ENCODE data around the gene GJB1.
"Not testable (repeated sequence)": the region's sequence is repeated elsewhere in the genome, so short reads cannot be mapped to it uniquely, and the experiment has no call there.

Gene GJB1

GRCh38 chrX:71178908-71179307, 44.1 kb upstream of the GJB1 start (continued):
- TF ChIP-seq PATZ1 (tag by site-specific recombination; IDR thresholded peaks at IDR 0.05), result 0 out of 2 replicates have a peak, but pooled peaks have one; percentile 15
- no peak for TF ChIP-seq ZNF521 (tag by site-specific recombination; IDR thresholded peaks at IDR 0.05)
- TF ChIP-seq ZNF513 (tag by site-specific recombination; IDR thresholded peaks at IDR 0.05), result no peak
- TF ChIP-seq ZNF776 (tag by site-specific recombination; IDR thresholded peaks at IDR 0.05; ENCODE audit: borderline replicate concordance), result no peak
- no peak for TF ChIP-seq YY2 (tag by site-specific recombination; IDR thresholded peaks at IDR 0.05)

GRCh38 chrX:71180579-71181265, 42.3 kb upstream of the GJB1 start:
- H3K27ac ChIP-seq (ENCODE audit: extremely low read depth, low read depth, low read length); H3K4me1 ChIP-seq (ENCODE audit: control insufficient read depth, insufficient read depth, low read length); H3K9me3 ChIP-seq (ENCODE audit: control insufficient read depth, insufficient read depth, low read depth, low read length); H3K4me3 ChIP-seq (ENCODE audit: low read depth, low read length); H3K36me3 ChIP-seq (ENCODE audit: control insufficient read depth in 2 of 2, insufficient read depth in 1 of 2, low read length in 2 of 2): not testable (repeated sequence)
- ChIA-PET CTCF (interaction anchor here (0.7 to 6.6 kb wide), 8 partner anchors 35 to 1289 kb away, joined by 3 to 40 read pairs (median 3); no protein-coding TSS in a partner anchor), POLR2A (interaction anchor here (0.7 to 2.3 kb wide), 3 partner anchors 103 to 1096 kb away, joined by 4 to 19 read pairs (median 6); partner anchors contain the start of genes NONO and RPS4X)
- TF ChIP-seq ZNF664 (tag by site-specific recombination; IDR thresholded peaks at IDR 0.05) (peak; percentile 70; the same call in 1 of the 2 replicates), ZNF629 (tag by site-specific recombination; IDR thresholded peaks at IDR 0.05) (peak; percentile 48), ZNF530 (tag by site-specific recombination; IDR thresholded peaks at IDR 0.05; ENCODE audit: low read depth) (0 out of 2 replicates have a peak, but pooled peaks have one; percentile 34), ZNF266 (tag by site-specific recombination; IDR thresholded peaks at IDR 0.05; ENCODE audit: low read depth) (peak; percentile 95), ZNF558 (tag by site-specific recombination; IDR thresholded peaks at IDR 0.05) (peak; percentile 73), ZNF623 (tag by site-specific recombination; IDR thresholded peaks at IDR 0.05) (peak; percentile 82), ZNF121 (tag by site-specific recombination; IDR thresholded peaks at IDR 0.05) (0 out of 2 replicates have a peak, but pooled peaks have one; percentile 27), KLF7 (tag by site-specific recombination; IDR thresholded peaks at IDR 0.05; ENCODE audit: borderline replicate concordance) (peak; percentile 67; the same call in 1 of the 2 replicates), ZNF791 (tag by site-specific recombination; IDR thresholded peaks at IDR 0.05) (peak; percentile 71; the same call in 1 of the 2 replicates), ZNF514 (tag by site-specific recombination; IDR thresholded peaks at IDR 0.05) (0 out of 2 replicates have a peak, but pooled peaks have one; percentile 34), ZXDB (tag by site-specific recombination; IDR thresholded peaks at IDR 0.05) (peak; percentile 71; the same call in 1 of the 2 replicates), ZNF704 (tag by site-specific recombination; IDR thresholded peaks at IDR 0.05) (0 out of 2 replicates have a peak, but pooled peaks have one; percentile 44), ZNF426 (tag by site-specific recombination; IDR thresholded peaks at IDR 0.05) (peak; percentile 94), ZNF140 (tag by site-specific recombination; IDR thresholded peaks at IDR 0.05) (peak; percentile 96), ZNF394 (tag by site-specific recombination; IDR thresholded peaks at IDR 0.05; ENCODE audit: borderline replicate concordance) (peak; percentile 96), ZNF510 (tag by site-specific recombination; IDR thresholded peaks at IDR 0.05; ENCODE audit: insufficient replicate concordance) (peak; percentile 81), REST (tag by site-specific recombination; IDR thresholded peaks at IDR 0.05) (peak; percentile 75), ZNF555 (tag by site-specific recombination; conservative IDR thresholded peaks at IDR 0.05) (peak; percentile 87), ZNF341 (tag by site-specific recombination; IDR thresholded peaks at IDR 0.05; ENCODE audit: low read depth) (peak; percentile 30; the same call in 1 of the 2 replicates), ZFP3 (tag by site-specific recombination; IDR thresholded peaks at IDR 0.05; ENCODE audit: low read depth) (0 out of 2 replicates have a peak, but pooled peaks have one; percentile 39)

All from HEK293 (cell line).